ENCODE measurements around the gene RBM48. TPM values are rescaled to one million over a fixed set of nuclear protein-coding genes. Genes with fewer than 3 reads are reported as not detected.
"Not testable (repeated sequence)": the region's sequence is repeated elsewhere in the genome, so short reads cannot be mapped to it uniquely, and the experiment has no call there.

RBM48 gene
- polyA plus RNA-seq, 1 donor (not counting 4 experiments of a cell fraction or from before 2014, with no cell fraction given) = 6.3 TPM

DNA sequence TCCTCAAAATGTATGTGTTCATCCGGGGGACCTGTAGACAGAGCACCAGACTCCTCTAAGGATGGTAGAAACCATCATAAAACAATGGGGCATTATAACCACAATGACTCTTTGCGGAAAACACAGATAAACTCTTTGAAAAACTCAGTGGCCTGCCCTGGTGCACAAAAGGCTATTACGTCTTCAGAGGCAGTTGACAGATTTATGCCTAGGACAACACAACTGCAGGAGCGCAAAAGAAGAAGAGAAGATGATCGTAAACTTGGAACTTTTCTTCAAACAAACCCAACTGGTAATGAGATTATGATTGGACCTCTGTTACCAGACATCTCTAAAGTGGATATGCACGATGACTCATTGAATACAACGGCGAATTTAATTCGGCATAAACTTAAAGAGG is 6.0 kb downstream of the RBM48 start:
- Histone ChIP-seq H3K4me1 (ENCODE audit: control insufficient read depth, extremely low read depth, insufficient read depth, low read length) (no peaks in the 10 kb centered on the region), H3K9me3 (ENCODE audit: control insufficient read depth, low read depth, low read length) (no peaks in the 10 kb centered on the region), H2AFZ (ENCODE audit: control insufficient read depth, low read length) (no peak overlapping the region), H3K79me2 (ENCODE audit: control insufficient read depth, insufficient read depth, low read length) (peaks cover 4% of the 10 kb centered on the region), H3K4me2 (ENCODE audit: control insufficient read depth, extremely low read depth, insufficient read depth, low read depth, low read length) (no peak overlapping the region), H3K27me3 (ENCODE audit: control insufficient read depth, extremely low read depth, insufficient read depth, low read length) (no peaks in the 10 kb centered on the region), H3K27ac (ENCODE audit: control insufficient read depth, insufficient read depth, low read length) (no peak overlapping the region), H3K36me3 (ENCODE audit: control insufficient read depth in 2 of 2, extremely low read depth in 1 of 2, insufficient read depth in 2 of 2, low read length in 2 of 2) (peaks cover 10 to 26% of the 10 kb centered on the region in 2 experiments), H3K9ac (ENCODE audit: control insufficient read depth, extremely low read depth, insufficient read depth, low read length) (no peak overlapping the region), H4K20me1 (ENCODE audit: control insufficient read depth, extremely low read depth, insufficient read depth, low read length) (no peaks in the 10 kb centered on the region), H3K4me3 (ENCODE audit: control insufficient read depth in 2 of 3, extremely low read depth in 1 of 3, insufficient read depth in 2 of 3, low read depth in 1 of 3, low read length in 3 of 3) (no peak overlapping the region), H3K9me1 (ENCODE audit: control insufficient read depth, extremely low read depth, insufficient read depth, low read length) (no peaks in the 10 kb centered on the region)
- DNase-seq (ENCODE audit: low read depth, low spot score) (no peak), FAIRE-seq (no peak)
- TF ChIP-seq, protein P1, sequence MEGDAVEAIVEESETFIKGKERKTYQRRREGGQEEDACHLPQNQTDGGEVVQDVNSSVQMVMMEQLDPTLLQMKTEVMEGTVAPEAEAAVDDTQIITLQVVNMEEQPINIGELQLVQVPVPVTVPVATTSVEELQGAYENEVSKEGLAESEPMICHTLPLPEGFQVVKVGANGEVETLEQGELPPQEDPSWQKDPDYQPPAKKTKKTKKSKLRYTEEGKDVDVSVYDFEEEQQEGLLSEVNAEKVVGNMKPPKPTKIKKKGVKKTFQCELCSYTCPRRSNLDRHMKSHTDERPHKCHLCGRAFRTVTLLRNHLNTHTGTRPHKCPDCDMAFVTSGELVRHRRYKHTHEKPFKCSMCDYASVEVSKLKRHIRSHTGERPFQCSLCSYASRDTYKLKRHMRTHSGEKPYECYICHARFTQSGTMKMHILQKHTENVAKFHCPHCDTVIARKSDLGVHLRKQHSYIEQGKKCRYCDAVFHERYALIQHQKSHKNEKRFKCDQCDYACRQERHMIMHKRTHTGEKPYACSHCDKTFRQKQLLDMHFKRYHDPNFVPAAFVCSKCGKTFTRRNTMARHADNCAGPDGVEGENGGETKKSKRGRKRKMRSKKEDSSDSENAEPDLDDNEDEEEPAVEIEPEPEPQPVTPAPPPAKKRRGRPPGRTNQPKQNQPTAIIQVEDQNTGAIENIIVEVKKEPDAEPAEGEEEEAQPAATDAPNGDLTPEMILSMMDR (optimal IDR thresholded peaks at IDR 0.05 in 1 of 3, IDR thresholded peaks at IDR 0.05 in 1 of 3, conservative IDR thresholded peaks at IDR 0.05 in 1 of 3; ENCODE audit: extremely low read depth in 1 of 3, insufficient read depth in 2 of 3, low read length in 3 of 3) = no peak
- TF ChIP-seq EZH2 (IDR thresholded peaks at IDR 0.05; ENCODE audit: low read length) = no peak
- dilution Hi-C loops (cut with MboI; ENCODE audit: extremely low pct_ligation_motif_present, low sequenced_read_pairs) = no loop called here

DNA sequence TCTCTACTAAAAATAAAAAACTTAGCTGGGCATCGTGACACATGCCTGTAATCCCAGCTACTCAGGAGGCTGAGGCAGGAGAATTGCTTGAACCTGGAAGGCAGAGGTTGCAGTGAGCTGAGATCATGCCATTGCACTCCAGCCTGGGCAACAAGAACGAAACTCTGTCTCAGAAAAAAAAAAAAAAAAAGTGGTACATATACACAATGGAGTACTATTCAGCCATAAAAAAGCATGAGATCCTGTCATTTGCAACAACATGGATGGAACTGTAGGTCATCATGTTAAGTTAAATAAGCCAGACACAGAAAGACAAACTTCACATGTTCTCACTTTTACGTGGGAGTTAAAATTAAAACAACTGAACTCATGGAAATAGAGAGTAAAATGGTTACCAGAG is 14.9 kb downstream of the RBM48 start:
- H3K27ac ChIP-seq (ENCODE audit: control insufficient read depth, insufficient read depth, low read length); H3K4me1 ChIP-seq (ENCODE audit: control insufficient read depth, extremely low read depth, insufficient read depth, low read length); H3K9me1 ChIP-seq (ENCODE audit: control insufficient read depth, extremely low read depth, insufficient read depth, low read length); H3K27me3 ChIP-seq (ENCODE audit: control insufficient read depth, extremely low read depth, insufficient read depth, low read length); H3K36me3 ChIP-seq (ENCODE audit: control insufficient read depth in 2 of 2, extremely low read depth in 1 of 2, insufficient read depth in 2 of 2, low read length in 2 of 2); H3K9me3 ChIP-seq (ENCODE audit: control insufficient read depth, low read depth, low read length); H3K4me3 ChIP-seq (ENCODE audit: control insufficient read depth in 2 of 3, extremely low read depth in 1 of 3, insufficient read depth in 2 of 3, low read depth in 1 of 3, low read length in 3 of 3); H3K9ac ChIP-seq (ENCODE audit: control insufficient read depth, extremely low read depth, insufficient read depth, low read length); H2AFZ ChIP-seq (ENCODE audit: control insufficient read depth, low read length); H4K20me1 ChIP-seq (ENCODE audit: control insufficient read depth, extremely low read depth, insufficient read depth, low read length); FAIRE-seq; dilution Hi-C loops (cut with MboI; ENCODE audit: extremely low pct_ligation_motif_present, low sequenced_read_pairs); DNase-seq (ENCODE audit: low read depth, low spot score); H3K79me2 ChIP-seq (ENCODE audit: control insufficient read depth, insufficient read depth, low read length); H3K4me2 ChIP-seq (ENCODE audit: control insufficient read depth, extremely low read depth, insufficient read depth, low read depth, low read length): not testable (repeated sequence)

DNA sequence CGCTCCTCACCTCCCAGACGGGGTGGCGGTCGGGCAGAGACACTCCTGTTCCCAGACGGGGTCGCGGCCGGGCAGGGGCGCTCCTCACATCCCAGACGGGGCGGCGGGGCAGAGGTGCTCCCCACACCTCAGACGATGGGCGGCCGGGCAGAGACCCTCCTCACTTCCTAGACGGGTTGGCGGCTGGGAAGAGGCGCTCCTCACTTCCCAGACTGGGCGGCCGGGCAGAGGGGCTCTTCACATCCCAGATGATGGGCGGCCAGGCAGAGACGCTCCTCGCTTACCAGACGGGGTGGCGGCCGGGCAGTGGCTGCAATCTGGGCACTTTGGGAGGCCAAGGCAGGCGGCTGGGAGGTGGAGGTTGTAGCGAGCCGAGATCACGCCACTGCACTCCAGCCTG is 16.5 kb downstream of the RBM48 start:
- DNase-seq (ENCODE audit: low read depth, low spot score); H3K4me2 ChIP-seq (ENCODE audit: control insufficient read depth, extremely low read depth, insufficient read depth, low read depth, low read length); H3K9me1 ChIP-seq (ENCODE audit: control insufficient read depth, extremely low read depth, insufficient read depth, low read length); H3K4me3 ChIP-seq (ENCODE audit: control insufficient read depth in 2 of 3, extremely low read depth in 1 of 3, insufficient read depth in 2 of 3, low read depth in 1 of 3, low read length in 3 of 3); H2AFZ ChIP-seq (ENCODE audit: control insufficient read depth, low read length); H3K9ac ChIP-seq (ENCODE audit: control insufficient read depth, extremely low read depth, insufficient read depth, low read length); H3K27me3 ChIP-seq (ENCODE audit: control insufficient read depth, extremely low read depth, insufficient read depth, low read length); H3K79me2 ChIP-seq (ENCODE audit: control insufficient read depth, insufficient read depth, low read length); dilution Hi-C loops (cut with MboI; ENCODE audit: extremely low pct_ligation_motif_present, low sequenced_read_pairs); H3K4me1 ChIP-seq (ENCODE audit: control insufficient read depth, extremely low read depth, insufficient read depth, low read length); H3K27ac ChIP-seq (ENCODE audit: control insufficient read depth, insufficient read depth, low read length); H3K9me3 ChIP-seq (ENCODE audit: control insufficient read depth, low read depth, low read length); H3K36me3 ChIP-seq (ENCODE audit: control insufficient read depth in 2 of 2, extremely low read depth in 1 of 2, insufficient read depth in 2 of 2, low read length in 2 of 2); FAIRE-seq; H4K20me1 ChIP-seq (ENCODE audit: control insufficient read depth, extremely low read depth, insufficient read depth, low read length): not testable (repeated sequence)
